ENCODE results near the gene REL.
"Not testable (repeated sequence)": the region's sequence is repeated elsewhere in the genome, so short reads cannot be mapped to it uniquely, and the experiment has no call there.

The REL gene

GRCh38 chr2:60881047-60881932 lies at the start of gene REL:
REL (plus strand) TSS chr2:60881574; CDS start chr2:60881841, 267 bp downstream.
- peak; percentile 94 for DNase-seq

- no peak for DNase-seq
These were observed 49.5 kb upstream of the REL start for GRCh38 chr2:60831921-60832320.

GRCh38 chr2:60832621-60833020 lies 48.8 kb upstream of the REL start:
- no peak for DNase-seq

- DNase-seq, result no peak
These were observed 47.1 kb upstream of the REL start for GRCh38 chr2:60834270-60834717.

- DNase-seq, result no peak
These were observed 44.9 kb upstream of the REL start for GRCh38 chr2:60836491-60836890.

GRCh38 chr2:60837123-60837522 lies 44.3 kb upstream of the REL start:
- no peak for DNase-seq

GRCh38 chr2:60838481-60838880 lies 42.9 kb upstream of the REL start:
- no peak for DNase-seq

- no peak for DNase-seq
These were observed 42.1 kb upstream of the REL start for GRCh38 chr2:60839126-60839813.

GRCh38 chr2:60840880-60841279 lies 40.5 kb upstream of the REL start:
- DNase-seq, result no peak

GRCh38 chr2:60843006-60843405 lies 38.4 kb upstream of the REL start:
- DNase-seq, result no peak

GRCh38 chr2:60844105-60844504 lies 37.3 kb upstream of the REL start:
- DNase-seq, result no peak

GRCh38 chr2:60847854-60848253 lies 33.5 kb upstream of the REL start:
- DNase-seq, result no peak

- DNase-seq, result no peak
These were observed 32.2 kb upstream of the REL start for GRCh38 chr2:60849187-60849586.

GRCh38 chr2:60852282-60852860 lies 29.0 kb upstream of the REL start:
- no peak for DNase-seq

GRCh38 chr2:60853531-60853930 lies 27.8 kb upstream of the REL start:
- no peak for DNase-seq

- no peak for DNase-seq
These were observed 25.2 kb upstream of the REL start for GRCh38 chr2:60855989-60856669.

- no peak for DNase-seq
These were observed 24.3 kb upstream of the REL start for GRCh38 chr2:60857056-60857455.

GRCh38 chr2:60858897-60859311 lies 22.5 kb upstream of the REL start:
- DNase-seq, result no peak

- DNase-seq, result no peak
These were observed 19.6 kb upstream of the REL start for GRCh38 chr2:60861736-60862135.

- DNase-seq, result no peak
These were observed 18.7 kb upstream of the REL start for GRCh38 chr2:60862642-60863041.

- not testable (repeated sequence) for DNase-seq
These were observed 16.0 kb upstream of the REL start for GRCh38 chr2:60865361-60865760.

- no peak for DNase-seq
These were observed 14.4 kb upstream of the REL start for GRCh38 chr2:60867007-60867406.

- no peak for DNase-seq
These were observed 13.5 kb upstream of the REL start for GRCh38 chr2:60867848-60868247.
